DOHH2 (cell line): ENCODE data around the gene OGG1.

Source experiments
- CTCF ChIP-seq: fragments of 200-600 bp; sonication (generic); IDR thresholded peaks from one replicate; pipeline ENCODE4 v1.5.1; 2014; ENCODE audit warnings: antibody characterized with exemption, mild to moderate bottlenecking, low read depth, low read length; ENCODE audit not compliant: poor library complexity, severe bottlenecking
- EZH2phosphoT487 ChIP-seq: fragments of 200-600 bp; sonication (generic); IDR thresholded peaks from 2 replicates; pipeline ENCODE4 v1.6.1; 2017; ENCODE audit warnings: borderline replicate concordance, mild to moderate bottlenecking, antibody characterized with exemption, low read length, moderate library complexity, mixed read lengths

- TF ChIP-seq CTCF (no peak), EZH2phosphoT487 (no peak)
Measured at GRCh38 chr3:9785602-9786001, 35.9 kb downstream of the OGG1 start.
